CD4-positive, alpha-beta T cell treated with Interferon alpha-2 for 1 hour (primary cell): ENCODE measurements around the gene LMNTD1.

ENCODE experiments used
- DNase-seq, 2 donors: peaks; one replicate each; pipeline ENCODE4 v3.0.0-alpha.2; 2020 to 2022

The LMNTD1 gene

DNA sequence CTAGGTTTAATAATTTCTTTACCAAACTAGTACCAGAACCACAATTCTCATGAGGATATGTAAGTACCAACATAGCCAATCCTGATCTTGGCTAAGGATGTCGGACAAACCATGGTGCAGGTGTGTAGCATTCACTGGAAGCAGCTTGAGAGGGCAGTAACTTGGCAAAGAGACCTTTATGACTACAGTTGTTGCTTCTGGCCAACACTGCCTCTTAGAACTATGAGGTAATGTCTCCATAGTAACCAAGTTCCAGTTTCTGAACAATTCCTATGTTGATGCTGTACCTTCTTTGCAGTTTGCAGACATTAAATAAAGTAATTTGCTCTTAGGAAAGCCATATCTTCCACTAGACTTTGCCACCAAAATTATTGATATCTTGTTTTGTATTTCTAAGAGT is at the start of gene LMNTD1:
Gene LMNTD1, minus strand, starts transcription at position 186 of the 400 bp plus-strand sequence. CDS start 324 bp downstream, outside the sequence.
- no peak for DNase-seq

DNA sequence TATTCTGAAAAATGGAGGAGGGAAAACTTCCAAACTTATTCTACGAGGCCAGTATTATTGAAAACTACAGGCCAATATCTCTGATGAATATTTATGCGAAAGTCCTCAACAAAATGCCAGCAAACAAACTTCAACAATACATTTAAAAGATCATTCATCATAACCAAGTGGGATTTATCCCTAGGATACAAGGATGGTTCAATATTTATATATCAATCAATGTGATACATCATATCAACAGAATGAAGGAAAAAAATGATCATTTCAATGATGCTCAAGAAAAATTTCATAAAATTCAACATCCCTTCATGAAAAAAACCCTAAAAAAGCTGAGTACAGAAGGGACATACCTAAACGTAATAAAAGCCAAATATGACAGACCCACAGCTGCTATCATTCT is 45.9 kb upstream of the LMNTD1 start:
- DNase-seq, result no peak

GRCh38 chr12:25595496-25595895 is 42.4 kb upstream of the LMNTD1 start:
- peak in 1 of 2 donors; percentile 16 for DNase-seq

- no peak for DNase-seq
These were observed 41.3 kb upstream of the LMNTD1 start for GRCh38 chr12:25594376-25594775.

DNA sequence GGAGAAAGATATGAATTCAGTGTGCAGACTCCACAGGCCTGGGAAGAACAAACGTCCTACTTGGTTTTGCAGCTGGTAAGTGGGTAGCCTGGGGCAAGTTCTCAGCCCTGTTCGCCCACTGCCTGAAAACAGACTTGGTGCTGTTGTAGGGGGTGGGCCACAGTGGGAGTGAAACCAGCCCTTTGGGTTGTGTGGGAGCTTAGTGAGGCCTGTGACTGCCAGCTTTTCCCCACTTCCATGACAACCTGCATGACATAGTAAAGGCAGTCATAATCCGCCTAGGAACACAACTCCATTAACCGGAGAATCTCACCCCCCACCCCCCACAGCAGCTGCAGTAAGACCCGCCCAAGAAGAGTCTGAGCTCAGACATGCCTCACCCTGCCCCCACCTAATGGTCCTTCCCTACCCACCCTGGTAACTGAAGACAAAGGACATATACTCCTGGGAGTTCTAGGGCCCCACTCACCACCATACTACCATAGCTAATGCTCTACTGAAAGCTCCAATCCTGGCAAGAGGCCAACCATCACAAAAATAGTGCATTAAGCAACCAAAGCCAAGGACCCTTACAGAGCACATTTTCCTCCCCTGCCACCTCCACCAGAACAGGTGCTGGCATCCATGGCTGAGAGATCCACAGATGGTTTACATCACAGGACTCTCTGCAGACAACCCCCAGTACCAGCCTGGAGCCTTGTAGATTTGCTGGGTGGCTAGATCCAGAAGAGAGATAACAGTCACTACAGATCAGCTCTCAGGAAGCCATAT is 39.8 kb upstream of the LMNTD1 start:
- DNase-seq, result no peak

DNA sequence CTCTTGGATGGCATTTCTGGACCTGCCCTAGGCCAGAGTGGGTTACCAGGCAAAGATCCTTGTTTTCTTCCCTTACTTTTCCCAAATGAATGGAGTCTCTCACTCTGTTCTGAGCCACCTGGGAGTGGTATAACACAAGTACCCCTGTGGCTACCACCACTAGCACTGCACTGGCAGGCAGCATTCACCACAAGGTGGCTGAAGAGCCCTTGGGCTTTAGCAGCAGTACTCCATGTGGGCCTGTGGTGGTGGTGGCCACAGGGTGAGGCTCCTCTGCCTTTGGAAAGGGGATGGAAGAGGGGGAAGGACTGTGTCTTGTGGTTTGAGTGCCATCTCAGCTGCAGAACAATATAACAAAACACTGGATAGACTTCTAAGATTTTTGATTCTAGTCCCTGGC is 38.1 kb upstream of the LMNTD1 start:
- DNase-seq, result no peak

GRCh38 chr12:25590011-25590721 is 37.1 kb upstream of the LMNTD1 start:
- peak; percentile 12 to 13 for DNase-seq

GRCh38 chr12:25587346-25587745 is 34.3 kb upstream of the LMNTD1 start:
- DNase-seq, result no peak

DNA sequence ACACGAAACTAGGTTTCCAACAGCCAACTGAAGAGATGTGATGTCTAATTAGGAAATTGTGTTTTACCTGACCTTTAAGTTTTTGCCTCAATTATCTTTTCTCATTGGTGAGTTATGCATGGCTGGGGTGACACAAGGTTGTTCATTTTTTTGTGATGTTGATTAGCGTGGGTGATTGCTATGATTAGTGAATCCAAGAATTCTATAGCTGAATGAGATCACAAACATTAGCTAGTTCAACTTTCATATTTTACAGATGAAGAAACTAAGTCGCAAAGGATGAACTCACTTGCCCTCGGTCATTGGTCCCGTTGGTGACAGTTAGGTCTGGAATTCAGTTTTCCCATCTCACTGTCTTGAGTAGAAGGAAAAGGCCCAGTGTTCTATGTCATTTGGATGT is 32.6 kb upstream of the LMNTD1 start:
- no peak for DNase-seq

GRCh38 chr12:25585021-25585523 is 32.0 kb upstream of the LMNTD1 start:
- no peak for DNase-seq

DNA sequence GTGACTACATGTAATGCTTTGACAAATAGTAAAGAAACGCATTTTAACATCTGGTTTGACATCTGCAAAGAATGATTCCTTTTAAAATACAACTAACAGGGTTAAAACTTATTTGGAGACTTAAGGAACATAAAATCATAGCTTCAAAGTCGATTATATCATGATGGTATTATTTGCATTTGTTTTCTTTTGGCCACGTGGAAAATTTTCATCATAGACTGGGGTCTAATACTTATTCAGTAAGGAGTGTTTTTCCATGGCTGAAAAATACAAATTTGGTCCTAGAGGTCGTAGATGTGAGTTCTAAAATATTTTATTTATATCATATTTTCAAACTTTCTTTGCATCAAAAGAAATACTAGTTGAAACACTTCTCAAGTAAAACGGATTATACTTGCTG is 31.5 kb upstream of the LMNTD1 start:
- DNase-seq, result no peak

DNA sequence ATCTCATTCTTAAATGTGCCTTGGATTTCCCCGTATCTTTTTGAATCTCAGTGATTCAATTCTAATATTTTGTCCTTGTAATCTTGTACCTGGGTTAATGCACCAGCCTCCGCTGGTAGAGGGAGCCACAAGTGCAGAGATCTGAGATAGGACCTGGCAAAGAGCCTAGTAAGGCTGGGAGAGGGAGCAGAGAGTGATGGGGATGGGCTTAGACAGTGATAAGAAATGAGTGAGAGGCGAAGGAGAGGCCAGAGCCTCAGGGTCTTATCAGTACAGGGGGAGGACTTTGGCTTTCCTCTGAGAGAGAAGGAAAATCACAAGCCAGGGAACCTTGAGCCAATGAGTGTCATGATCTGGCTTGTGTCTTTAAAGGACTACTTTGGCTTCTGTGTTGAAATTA is 30.5 kb upstream of the LMNTD1 start:
- no peak for DNase-seq

DNA sequence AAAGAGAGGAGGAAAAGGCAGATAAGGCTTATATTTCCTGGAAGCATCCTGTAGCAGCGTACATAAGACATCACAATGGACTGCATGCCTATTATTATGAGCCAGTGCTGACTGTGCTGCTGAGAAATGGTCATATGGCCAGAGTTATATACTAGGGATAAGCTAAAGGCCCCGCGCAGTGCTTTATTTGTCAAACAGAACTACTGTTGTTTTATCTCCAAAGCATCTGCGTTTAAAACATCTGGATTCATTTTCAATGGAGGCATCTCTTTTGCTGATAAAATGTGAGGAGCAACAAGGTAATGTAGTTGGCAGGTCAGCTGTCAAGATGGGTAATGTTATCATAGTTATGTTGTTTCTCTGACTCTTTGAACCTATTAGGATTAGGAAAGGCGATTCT is 28.0 kb upstream of the LMNTD1 start:
- no peak for DNase-seq

GRCh38 chr12:25578411-25579143 is 25.5 kb upstream of the LMNTD1 start:
- DNase-seq, result no peak

DNA sequence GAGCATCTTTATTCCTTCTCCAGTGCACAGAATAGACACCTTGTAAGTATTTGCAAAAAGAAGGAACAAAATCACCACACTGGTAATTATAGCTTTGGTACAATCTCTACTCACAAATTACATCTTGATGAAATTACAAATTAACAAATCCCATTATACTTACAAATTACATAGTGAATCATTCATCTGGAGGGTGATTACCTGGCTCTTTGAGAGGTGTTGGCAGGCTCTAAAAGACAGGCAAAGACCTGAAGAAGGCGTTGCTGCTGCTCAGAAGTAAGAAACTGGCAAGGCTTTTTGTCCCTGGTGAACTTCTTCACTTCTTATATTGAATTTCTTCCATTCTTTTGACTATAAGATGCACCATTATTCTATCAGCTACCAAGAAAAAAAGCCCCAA is 21.7 kb upstream of the LMNTD1 start:
- no peak for DNase-seq

DNA sequence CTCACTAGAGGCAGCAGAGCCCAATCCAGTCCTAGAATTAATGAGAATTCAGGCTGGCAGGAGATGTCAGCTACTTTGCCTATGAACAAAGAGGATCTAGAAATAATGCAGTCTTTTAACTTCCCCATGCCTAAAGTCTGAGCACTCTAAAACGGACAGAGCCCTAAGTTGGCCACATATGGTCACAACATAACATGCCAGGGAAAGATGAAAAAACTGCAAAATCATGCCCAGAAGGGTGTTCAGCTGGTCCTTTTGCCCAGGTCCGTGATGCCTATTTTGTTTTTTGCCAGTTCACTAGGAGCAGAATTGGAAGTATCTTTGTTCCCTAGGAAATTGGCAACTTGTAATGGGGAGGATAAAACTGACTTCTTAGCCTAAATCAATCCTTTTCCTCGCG is 20.3 kb upstream of the LMNTD1 start:
- DNase-seq, result no peak

GRCh38 chr12:25570418-25570817 is 17.3 kb upstream of the LMNTD1 start:
- DNase-seq, result no peak

DNA sequence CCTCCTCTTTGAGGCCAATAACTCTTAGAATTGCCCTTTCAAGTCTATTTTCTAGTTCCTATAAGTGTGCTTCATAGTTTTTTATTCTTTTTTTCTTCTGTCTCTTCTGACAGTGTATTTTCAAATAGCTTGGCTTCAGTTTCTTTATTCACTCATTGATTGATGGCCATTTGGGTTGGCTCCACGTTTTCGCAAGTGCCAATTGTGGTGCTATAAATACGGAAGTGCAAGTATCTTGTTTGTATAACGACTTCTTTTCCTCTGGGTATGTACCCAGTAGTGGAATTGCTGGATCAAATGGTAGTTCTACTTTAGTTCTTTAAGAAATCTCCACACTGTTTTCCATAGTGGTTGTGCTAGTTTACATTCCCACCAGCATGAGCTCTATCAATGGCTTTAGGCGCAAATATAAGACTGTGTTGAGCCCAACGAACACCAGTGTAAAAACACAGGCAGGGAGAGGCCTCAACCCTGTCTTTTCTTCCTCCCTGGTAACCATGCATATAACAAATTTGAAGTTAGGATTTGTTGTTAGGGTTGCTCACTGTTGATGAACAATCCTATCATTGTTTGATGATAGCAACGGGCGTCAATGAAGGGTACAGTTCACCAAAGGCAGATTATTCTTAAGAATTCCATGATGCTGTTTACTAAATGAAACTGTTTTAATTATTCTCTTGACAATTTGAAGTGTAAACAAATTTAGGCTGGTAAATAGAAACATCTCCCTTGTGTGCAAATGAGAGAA is 13.3 kb upstream of the LMNTD1 start:
- DNase-seq, result no peak

- DNase-seq, result no peak
These were observed 5.5 kb upstream of the LMNTD1 start for GRCh38 chr12:25558586-25558985.

- peak in 1 of 2 donors; percentile 13 for DNase-seq
These were observed 4.8 kb upstream of the LMNTD1 start for GRCh38 chr12:25557830-25558436.

GRCh38 chr12:25556153-25556552 is 3.1 kb upstream of the LMNTD1 start:
- no peak for DNase-seq

DNA sequence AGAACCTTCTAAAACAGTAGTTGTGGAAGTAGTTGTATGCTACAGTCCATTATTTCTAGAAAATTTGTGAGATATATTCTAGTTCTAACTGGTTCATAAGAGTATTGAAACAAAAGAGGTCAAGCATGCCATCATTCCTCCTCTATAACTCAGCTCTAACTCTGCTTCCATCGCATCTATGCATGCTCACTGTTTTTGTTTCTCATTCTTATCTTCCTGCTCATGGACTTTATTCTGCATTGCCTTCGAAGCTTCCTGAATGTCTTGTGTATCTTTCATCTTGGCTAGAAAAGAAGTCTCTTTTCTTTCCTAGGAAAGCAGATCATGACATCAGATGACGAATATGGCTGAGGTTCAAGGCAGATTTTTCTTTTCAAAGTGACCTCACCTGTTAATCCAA is 402 bp downstream of the LMNTD1 start:
- DNase-seq, result no peak
